Astrocyte (in vitro differentiated cells and primary cell): ENCODE data around the gene ENKD1. TPM values are rescaled to one million over a fixed set of nuclear protein-coding genes. Genes with fewer than 3 reads are reported as not detected.

ENCODE experiments used
- DNase-seq: peaks from one replicate; pipeline ENCODE4 v3.0.0-alpha.2; 2010; ENCODE audit warnings: low read depth
- FAIRE-seq: peaks from 2 replicates; lab custom pipeline; 2011; peaks lifted over from hg19 to GRCh38; lab: Jason Lieb, UNC
- H2AFZ ChIP-seq: 2 replicates; pipeline ENCODE4 v1.6.0; 2012; ENCODE audit warnings: low read depth, low read length, inconsistent platforms
- H3K27ac ChIP-seq: 2 replicates; pipeline ENCODE4 v1.5.1; 2011; ENCODE audit warnings: low read depth, low read length, inconsistent platforms
- H3K27me3 ChIP-seq: 2 replicates; pipeline ENCODE4 v1.6.0; 2011; ENCODE audit warnings: low read length, inconsistent platforms; ENCODE audit not compliant: insufficient read depth
- H3K36me3 ChIP-seq: 2 replicates; pipeline ENCODE4 v1.5.1; 2011; ENCODE audit warnings: low read length, inconsistent platforms; ENCODE audit not compliant: insufficient read depth
- H3K4me1 ChIP-seq: 2 replicates; pipeline ENCODE4 v1.5.1; 2011; ENCODE audit warnings: low read length, inconsistent platforms; ENCODE audit not compliant: insufficient read depth
- H3K4me2 ChIP-seq: 2 replicates; pipeline ENCODE4 v1.6.0; 2012; ENCODE audit warnings: low read length, inconsistent platforms
- H3K4me3 ChIP-seq: 2 replicates; pipeline ENCODE4 v1.5.1; 2011; ENCODE audit warnings: low read depth, mild to moderate bottlenecking, low read length, inconsistent platforms; ENCODE audit not compliant: insufficient read depth
- H3K79me2 ChIP-seq: 2 replicates; pipeline ENCODE4 v1.6.0; 2012; ENCODE audit warnings: mild to moderate bottlenecking, low read length, inconsistent platforms; ENCODE audit not compliant: insufficient read depth
- H3K9ac ChIP-seq: 2 replicates; pipeline ENCODE4 v1.6.0; 2012; ENCODE audit warnings: mild to moderate bottlenecking, low read length, inconsistent platforms
- H3K9me3 ChIP-seq: 2 replicates; pipeline ENCODE4 v1.5.1; 2012; ENCODE audit warnings: low read depth, mild to moderate bottlenecking, low read length, inconsistent platforms; ENCODE audit not compliant: insufficient read depth
- H4K20me1 ChIP-seq: 2 replicates; pipeline ENCODE4 v1.6.0; 2012; ENCODE audit warnings: low read length, inconsistent platforms; ENCODE audit not compliant: insufficient read depth
- H3K27ac Mint-ChIP-seq: one replicate; pipeline ENCODE4 v1.8.0; 2021; ENCODE audit warnings: mild to moderate bottlenecking, mixed read lengths; ENCODE audit not compliant: unreplicated experiment
- H3K27me3 Mint-ChIP-seq: one replicate; pipeline ENCODE4 v1.8.0; 2021; ENCODE audit warnings: low read depth, mixed read lengths; ENCODE audit not compliant: unreplicated experiment
- H3K36me3 Mint-ChIP-seq: one replicate; pipeline ENCODE4 v1.8.0; 2021; ENCODE audit warnings: low read depth, mixed read lengths; ENCODE audit not compliant: unreplicated experiment
- H3K4me1 Mint-ChIP-seq: one replicate; pipeline ENCODE4 v1.8.0; 2021; ENCODE audit warnings: low read depth, mixed read lengths; ENCODE audit not compliant: unreplicated experiment
- H3K4me3 Mint-ChIP-seq: one replicate; pipeline ENCODE4 v1.8.0; 2021; ENCODE audit warnings: mild to moderate bottlenecking, moderate library complexity, mixed read lengths; ENCODE audit not compliant: unreplicated experiment
- H3K9me3 Mint-ChIP-seq: one replicate; pipeline ENCODE4 v1.8.0; 2021; ENCODE audit warnings: mild to moderate bottlenecking, mixed read lengths; ENCODE audit not compliant: unreplicated experiment
- CTCF ChIP-seq: IDR thresholded peaks from 2 replicates; pipeline ENCODE4 v1.5.1; 2011; ENCODE audit warnings: low read depth, mild to moderate bottlenecking, inconsistent platforms, low read length, moderate library complexity; ENCODE audit not compliant: insufficient read depth
- EZH2 ChIP-seq: IDR thresholded peaks from 2 replicates; pipeline ENCODE4 v1.6.1; 2012; ENCODE audit warnings: mild to moderate bottlenecking, low read length, inconsistent platforms; ENCODE audit not compliant: insufficient read depth
- total RNA-seq: library from RNA; stranded (reverse); gene quantifications from 2 replicates; pipeline ENCODE4 v1.2.1, GENCODE V29; 2021

Gene ENKD1
- total RNA-seq, 1 donor from 2014 or later, result 8.5 TPM

DNA sequence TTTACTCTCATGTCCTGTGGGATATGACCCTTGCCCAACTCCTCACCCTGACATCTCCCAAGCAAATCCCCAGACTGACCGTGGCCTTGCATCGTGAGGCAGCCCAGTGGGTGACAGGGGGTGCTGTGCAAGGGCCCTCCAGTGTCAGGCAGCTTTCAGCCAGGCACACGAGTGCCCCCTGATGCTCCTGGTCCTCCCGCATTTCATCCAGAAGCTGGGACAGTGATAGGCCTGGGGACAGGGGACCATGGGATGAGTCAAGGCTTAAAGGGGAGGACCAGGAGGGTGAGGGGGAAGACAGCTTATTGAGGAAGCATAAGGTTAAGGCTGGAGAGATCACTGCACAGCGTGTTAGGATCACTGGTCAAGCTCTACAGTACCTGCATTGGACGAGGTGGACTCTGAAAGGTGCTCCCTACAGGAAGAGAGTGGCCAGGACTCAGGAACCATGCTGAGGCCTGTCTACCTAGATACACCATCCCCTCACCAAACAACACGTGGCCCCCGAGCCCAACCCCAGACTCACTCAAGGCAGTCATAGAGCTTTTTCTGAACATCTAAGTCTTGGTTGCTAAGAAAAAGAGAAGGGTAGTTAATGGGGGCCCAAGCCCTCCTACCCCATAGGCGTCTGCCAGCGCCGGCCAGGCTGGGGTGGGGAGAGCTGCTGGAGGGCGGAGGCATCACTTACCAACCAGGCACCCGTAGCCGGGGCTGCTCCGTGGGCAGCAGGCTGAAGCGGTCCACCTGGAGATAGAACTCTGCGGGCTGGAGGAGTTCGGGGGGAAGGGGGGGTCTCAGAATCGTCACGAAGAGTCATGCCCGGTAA, 7.5 kb downstream of the ENKD1 start:
- no peaks in the 10 kb centered on the region for H3K27me3 ChIP-seq
- peaks cover 14% of the 10 kb centered on the region for H3K79me2 ChIP-seq
- H3K4me3 Mint-ChIP-seq, result peak overlapping the region; percentile 85
- no peaks in the 10 kb centered on the region for H3K9me3 Mint-ChIP-seq
- H3K4me1 Mint-ChIP-seq, result peaks cover 1% of the 10 kb centered on the region
- peak overlapping the region; percentile 87 for H3K9ac ChIP-seq
- peaks cover 13% of the 10 kb centered on the region for H3K27me3 Mint-ChIP-seq
- peaks cover 2% of the 10 kb centered on the region for H3K36me3 ChIP-seq
- peaks cover 27% of the 10 kb centered on the region for H4K20me1 ChIP-seq
- TF ChIP-seq EZH2 (no peak), CTCF (no peak)
- H3K36me3 Mint-ChIP-seq, result peaks cover 3% of the 10 kb centered on the region
- H3K9me3 ChIP-seq, result no peaks in the 10 kb centered on the region
- FAIRE-seq (no peak), DNase-seq (no peak)
- peak overlapping the region; percentile 93 for H3K4me2 ChIP-seq
- peaks cover 14% of the 10 kb centered on the region for H3K4me1 ChIP-seq
- no peak overlapping the region for H3K27ac ChIP-seq
- H3K27ac Mint-ChIP-seq, result no peak overlapping the region
- H3K4me3 ChIP-seq, result peak overlapping the region; percentile 77
- peak overlapping the region; percentile 96 for H2AFZ ChIP-seq

DNA sequence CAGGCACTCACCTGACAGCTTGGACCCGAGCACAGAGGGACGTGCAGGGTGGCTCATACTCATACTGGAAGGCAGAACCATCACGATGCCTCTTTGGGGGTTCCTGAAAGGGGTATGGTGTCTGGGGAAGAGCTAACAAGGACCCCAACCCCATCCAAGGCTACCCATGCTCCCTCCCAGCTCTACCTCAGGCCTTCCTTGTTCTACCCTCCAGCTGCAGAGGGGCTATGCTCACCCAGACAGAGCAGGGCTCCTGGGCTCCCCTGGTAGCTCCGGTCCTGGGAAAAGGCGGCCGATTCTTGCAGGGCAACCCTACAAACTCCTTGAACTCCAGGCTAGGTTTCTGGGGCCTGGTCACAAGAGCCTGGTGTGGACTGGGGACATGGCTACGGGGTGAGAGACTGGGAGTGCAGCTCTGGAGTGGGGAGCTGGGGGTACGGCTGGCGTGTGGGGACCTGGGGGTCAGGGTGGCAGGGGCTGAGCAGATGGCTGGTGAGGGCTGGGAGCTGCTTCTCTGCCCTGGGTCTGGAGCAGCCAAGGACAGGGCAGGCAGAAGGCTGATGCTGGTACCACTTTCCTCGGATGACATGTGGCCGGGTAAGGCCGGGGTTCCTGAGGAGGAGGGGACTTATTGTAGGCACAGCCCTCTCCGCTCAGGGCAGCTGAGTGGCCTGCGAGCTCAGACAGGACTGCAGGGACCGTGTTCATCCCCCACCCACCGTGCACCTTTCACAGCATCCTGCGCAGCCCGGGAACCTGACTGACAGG, 8.6 kb downstream of the ENKD1 start:
- FAIRE-seq, result no peak
- no peak overlapping the region for H3K4me2 ChIP-seq

More for the DNA sequence above, 8.6 kb downstream of the ENKD1 start:
- Mint-ChIP-seq H3K4me3 (no peak overlapping the region), H3K36me3 (peaks cover 2% of the 10 kb centered on the region), H3K27me3 (peaks cover 15% of the 10 kb centered on the region), H3K9me3 (no peaks in the 10 kb centered on the region), H3K27ac (peak overlapping the region; percentile 26), H3K4me1 (peaks cover 3% of the 10 kb centered on the region)
- TF ChIP-seq CTCF, result no peak
- TF ChIP-seq EZH2, result no peak
- H3K27ac ChIP-seq, result no peak overlapping the region
- peaks cover 20% of the 10 kb centered on the region for H3K4me1 ChIP-seq
- DNase-seq, result no peak
- peaks cover 14% of the 10 kb centered on the region for H3K79me2 ChIP-seq
- no peak overlapping the region for H2AFZ ChIP-seq
- no peak overlapping the region for H3K9ac ChIP-seq
- H3K4me3 ChIP-seq, result no peak overlapping the region
- H4K20me1 ChIP-seq, result peaks cover 25% of the 10 kb centered on the region
- H3K36me3 ChIP-seq, result peaks cover 2% of the 10 kb centered on the region
- no peaks in the 10 kb centered on the region for H3K9me3 ChIP-seq
- H3K27me3 ChIP-seq, result no peaks in the 10 kb centered on the region
